Upper lobe of right lung (tissue), 1 donor: ENCODE data around the gene SFMBT2. TPM values are rescaled to one million over a fixed set of nuclear protein-coding genes. Genes with fewer than 3 reads are reported as not detected.

Experiments used
- ATAC-seq: fragments of 200-7000 bp; cut with Tn5 transposase; one replicate; pipeline ENCODE4 v1.9.1; 2020; ENCODE audit warnings: mild to moderate bottlenecking, moderate library complexity
- DNase-seq: peaks from one replicate; pipeline ENCODE4 v3.0.0-alpha.2; 2020
- H3K27ac ChIP-seq: fragments of 200-600 bp; one replicate; pipeline ENCODE4 v1.8.0; 2022
- H3K27me3 ChIP-seq: fragments of 200-600 bp; one replicate; pipeline ENCODE4 v1.8.0; 2022; ENCODE audit warnings: mild to moderate bottlenecking
- H3K36me3 ChIP-seq: fragments of 200-600 bp; one replicate; pipeline ENCODE4 v1.8.0; 2022
- H3K4me1 ChIP-seq: fragments of 200-600 bp; one replicate; pipeline ENCODE4 v1.8.0; 2022
- H3K4me3 ChIP-seq: fragments of 200-600 bp; one replicate; pipeline ENCODE4 v1.8.0; 2022; ENCODE audit warnings: mild to moderate bottlenecking
- H3K9me3 ChIP-seq: fragments of 200-600 bp; one replicate; pipeline ENCODE4 v1.8.0; 2022
- intact Hi-C: fragments of 100-400 bp; cut with DNase I; formaldehyde crosslinking; loops from one replicate; pipeline ENCODE4 v1.11.0; 2022
- total RNA-seq: library from RNA; stranded (reverse); fragmentation: NEBNext Ultra II Directional; extraction: Animal tissue kit (Norgen Biotek cat#: 25700); gene quantifications from one replicate; pipeline ENCODE4 v1.2.1, GENCODE V29; 2021
- TF ChIP-seq, protein P1 (sequence below): fragments of 200-600 bp; IDR thresholded peaks from one replicate; pipeline ENCODE4 v1.8.0; 2022; ENCODE audit warnings: antibody characterized with exemption
- donor health status: DM: no; HTN: yes; CAD: no; lungs with severe emphysema.

The SFMBT2 gene
- total RNA-seq, 1 donor from 2014 or later, result 16.1 TPM

DNA sequence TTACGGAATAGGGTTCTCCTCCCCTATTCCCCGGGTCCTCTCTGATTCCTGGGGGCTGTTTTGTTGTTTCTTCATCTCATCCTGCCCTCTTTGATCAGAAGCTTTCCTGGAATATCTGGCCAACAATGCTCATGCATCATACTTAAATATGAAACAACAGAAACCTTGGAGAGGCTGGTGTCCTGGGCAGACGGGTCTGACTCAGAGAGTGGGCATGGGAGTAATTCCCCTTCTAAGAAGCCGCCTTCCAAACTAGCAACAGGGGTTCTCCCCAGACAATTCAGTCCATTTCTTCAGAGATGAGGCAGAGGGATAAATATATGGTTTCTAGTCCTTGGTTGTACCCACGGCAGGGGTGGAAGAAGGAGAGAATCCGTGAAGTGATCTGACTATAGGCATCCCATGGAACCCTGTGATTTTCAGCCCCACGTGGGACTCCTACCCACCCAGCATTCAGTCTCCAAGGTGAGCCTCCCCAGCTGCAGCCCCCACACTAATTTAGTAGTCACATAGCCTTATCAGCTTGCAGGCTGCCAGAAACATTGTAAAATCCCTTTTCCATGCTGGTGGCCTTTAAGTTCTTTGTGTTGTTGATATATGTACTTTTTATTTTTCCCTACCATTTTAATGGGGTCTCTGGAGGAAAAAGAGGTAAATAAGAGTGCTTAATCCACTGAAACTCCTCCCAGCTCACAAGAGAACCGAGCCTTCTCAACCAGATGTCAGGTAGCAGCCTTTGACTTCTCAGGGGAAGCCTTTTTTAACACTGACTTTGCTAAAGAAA is 119.2 kb downstream of the SFMBT2 start:
- H3K4me3 ChIP-seq, result no peak overlapping the region
- no peaks in the 10 kb centered on the region for H3K27me3 ChIP-seq
- no peaks in the 10 kb centered on the region for H3K9me3 ChIP-seq
- H3K27ac ChIP-seq, result no peak overlapping the region
- intact Hi-C loops, result no loop called here
- ATAC-seq, result no peak
- TF ChIP-seq, protein P1, sequence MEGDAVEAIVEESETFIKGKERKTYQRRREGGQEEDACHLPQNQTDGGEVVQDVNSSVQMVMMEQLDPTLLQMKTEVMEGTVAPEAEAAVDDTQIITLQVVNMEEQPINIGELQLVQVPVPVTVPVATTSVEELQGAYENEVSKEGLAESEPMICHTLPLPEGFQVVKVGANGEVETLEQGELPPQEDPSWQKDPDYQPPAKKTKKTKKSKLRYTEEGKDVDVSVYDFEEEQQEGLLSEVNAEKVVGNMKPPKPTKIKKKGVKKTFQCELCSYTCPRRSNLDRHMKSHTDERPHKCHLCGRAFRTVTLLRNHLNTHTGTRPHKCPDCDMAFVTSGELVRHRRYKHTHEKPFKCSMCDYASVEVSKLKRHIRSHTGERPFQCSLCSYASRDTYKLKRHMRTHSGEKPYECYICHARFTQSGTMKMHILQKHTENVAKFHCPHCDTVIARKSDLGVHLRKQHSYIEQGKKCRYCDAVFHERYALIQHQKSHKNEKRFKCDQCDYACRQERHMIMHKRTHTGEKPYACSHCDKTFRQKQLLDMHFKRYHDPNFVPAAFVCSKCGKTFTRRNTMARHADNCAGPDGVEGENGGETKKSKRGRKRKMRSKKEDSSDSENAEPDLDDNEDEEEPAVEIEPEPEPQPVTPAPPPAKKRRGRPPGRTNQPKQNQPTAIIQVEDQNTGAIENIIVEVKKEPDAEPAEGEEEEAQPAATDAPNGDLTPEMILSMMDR, result no peak
- H3K4me1 ChIP-seq, result no peaks in the 10 kb centered on the region
- no peak for DNase-seq
- no peaks in the 10 kb centered on the region for H3K36me3 ChIP-seq

- H3K27me3 ChIP-seq, result no peaks in the 10 kb centered on the region
- ATAC-seq (no peak), DNase-seq (no peak)
- intact Hi-C loops, result no loop called here
- H3K36me3 ChIP-seq, result no peaks in the 10 kb centered on the region
- TF ChIP-seq, protein P1, result no peak
- no peaks in the 10 kb centered on the region for H3K4me1 ChIP-seq
- H3K27ac ChIP-seq, result no peak overlapping the region
- H3K4me3 ChIP-seq, result no peak overlapping the region
- no peaks in the 10 kb centered on the region for H3K9me3 ChIP-seq
These were observed 122.7 kb downstream of the SFMBT2 start for GRCh38 chr10:7288060-7288690.

GRCh38 chr10:7287377-7287776 is 123.5 kb downstream of the SFMBT2 start:
- no peak for DNase-seq
- intact Hi-C loops, result no loop called here
- no peaks in the 10 kb centered on the region for H3K36me3 ChIP-seq

GRCh38 chr10:7285522-7286322 is 125.1 kb downstream of the SFMBT2 start:
- no peak overlapping the region for H3K4me3 ChIP-seq
- no peaks in the 10 kb centered on the region for H3K36me3 ChIP-seq
- TF ChIP-seq, protein P1, result no peak
- H3K27ac ChIP-seq, result no peak overlapping the region
- DNase-seq, result no peak
- intact Hi-C loops, result no loop called here
- peak; percentile 17 for ATAC-seq
- no peaks in the 10 kb centered on the region for H3K9me3 ChIP-seq
- no peaks in the 10 kb centered on the region for H3K4me1 ChIP-seq
- no peaks in the 10 kb centered on the region for H3K27me3 ChIP-seq

More at GRCh38 chr10:7287377-7287776, 123.5 kb downstream of the SFMBT2 start:
- ATAC-seq, result no peak
- TF ChIP-seq, protein P1, result no peak
- H3K4me1 ChIP-seq, result no peaks in the 10 kb centered on the region
- H3K27me3 ChIP-seq, result no peaks in the 10 kb centered on the region
- H3K27ac ChIP-seq, result no peak overlapping the region
- no peaks in the 10 kb centered on the region for H3K9me3 ChIP-seq
- no peak overlapping the region for H3K4me3 ChIP-seq

DNA sequence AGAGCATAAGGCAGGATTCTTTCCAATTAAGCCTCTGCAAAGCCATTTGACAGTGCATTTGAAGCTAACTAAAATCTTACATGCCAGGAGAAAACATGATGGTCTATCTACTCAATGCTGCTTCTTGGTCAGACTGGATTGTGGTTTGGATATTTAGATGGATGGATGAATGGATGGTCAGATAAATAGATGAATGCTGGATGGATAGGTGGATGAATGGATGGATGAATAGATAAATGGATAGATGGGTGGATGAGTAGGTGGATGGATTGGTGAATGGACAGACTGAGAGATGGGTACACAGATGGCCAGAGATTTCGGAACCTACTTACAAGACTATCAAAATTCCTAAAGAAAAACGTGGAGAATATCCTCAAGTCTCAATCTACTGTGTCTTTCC is 127.6 kb downstream of the SFMBT2 start:
- DNase-seq, result no peak
- H3K4me3 ChIP-seq, result no peak overlapping the region
- H3K36me3 ChIP-seq, result no peaks in the 10 kb centered on the region
- no peak overlapping the region for H3K27ac ChIP-seq
- intact Hi-C loops, result no loop called here
- H3K27me3 ChIP-seq, result no peaks in the 10 kb centered on the region
- H3K9me3 ChIP-seq, result no peaks in the 10 kb centered on the region
- no peaks in the 10 kb centered on the region for H3K4me1 ChIP-seq
- no peak for ATAC-seq
- TF ChIP-seq, protein P1, result no peak
